PC-3 (cell line): ENCODE data around the gene MAST4. TPM values are rescaled to one million over a fixed set of nuclear protein-coding genes. Genes with fewer than 3 reads are reported as not detected.

Experiments used
- ATAC-seq: fragments of 200-7000 bp; cut with Tn5 transposase; 2 replicates; pipeline ENCODE4 v1.9.1; 2020; ENCODE audit warnings: mild to moderate bottlenecking, moderate library complexity
- BruUV-seq: library from RNA; stranded (reverse); fragments of 400-500 nt; replicated peaks from 2 replicates; lab custom pipeline; 2021; lab: Mats Ljungman, UMichigan
- CTCF ChIA-PET: fragments of 300-600 bp; sonication (Branson Sonifier 250); formaldehyde crosslinking; loops from one replicate; lab custom pipeline; 2022; ENCODE audit warnings: antibody characterized with exemption; lab: Charles Lee
- POLR2A ChIA-PET: fragments of 300-600 bp; sonication (Branson Sonifier 250); formaldehyde crosslinking; loops from one replicate; lab custom pipeline; 2022; ENCODE audit warnings: antibody characterized with exemption; ENCODE audit not compliant: unreplicated experiment; lab: Charles Lee
- DNase-seq: peaks from one replicate; pipeline ENCODE4 v3.0.0-alpha.2; 2015
- H2AFZ ChIP-seq: fragments of 300-600 bp; sonication (generic); 2 replicates; pipeline ENCODE4 v1.6.0; 2016; ENCODE audit warnings: antibody characterized with exemption, low read length
- H3F3A ChIP-seq: fragments of 300-600 bp; sonication (generic); one replicate; pipeline ENCODE4 v1.6.0; 2017; ENCODE audit warnings: antibody characterized with exemption, low read length, control low read depth, mild to moderate bottlenecking; ENCODE audit not compliant: unreplicated experiment
- H3K27ac ChIP-seq: fragments of 300-600 bp; sonication (generic); 2 replicates; pipeline ENCODE4 v1.5.1; 2016; ENCODE audit warnings: mild to moderate bottlenecking, low read length
- H3K27me3 ChIP-seq: fragments of 300-600 bp; sonication (generic); 2 replicates; pipeline ENCODE4 v1.6.1; 2016; ENCODE audit warnings: low read length, mixed read lengths
- H3K36me3 ChIP-seq: fragments of 300-600 bp; sonication (generic); 2 replicates; pipeline ENCODE4 v1.6.1; 2016; ENCODE audit warnings: low read depth, mixed run types, low read length, mixed read lengths
- H3K4me1 ChIP-seq: fragments of 300-600 bp; sonication (generic); 2 replicates; pipeline ENCODE4 v1.5.1; 2016; ENCODE audit warnings: low read length; ENCODE audit not compliant: insufficient read depth
- H3K4me2 ChIP-seq: fragments of 300-600 bp; sonication (generic); 2 replicates; pipeline ENCODE4 v1.6.0; 2016; ENCODE audit warnings: low read length
- H3K4me3 ChIP-seq: fragments of 300-600 bp; sonication (generic); 2 replicates; pipeline ENCODE4 v1.5.1; 2016; ENCODE audit warnings: mild to moderate bottlenecking, low read length, mixed read lengths
- H3K79me2 ChIP-seq: fragments of 300-600 bp; sonication (generic); 2 replicates; pipeline ENCODE4 v1.6.1; 2017; ENCODE audit warnings: low read length, mixed read lengths
- H3K9ac ChIP-seq: fragments of 300-600 bp; sonication (generic); 2 replicates; pipeline ENCODE4 v1.6.0; 2016; ENCODE audit warnings: mild to moderate bottlenecking, low read length
- H3K9me2 ChIP-seq: fragments of 300-600 bp; sonication (generic); replicated peaks from 2 replicates; pipeline ENCODE4 v1.6.1; 2016; ENCODE audit warnings: mixed run types, low read length, mixed read lengths
- H3K9me3 ChIP-seq: fragments of 300-600 bp; sonication (generic); 2 replicates; pipeline ENCODE4 v1.6.1; 2016; ENCODE audit warnings: low read length, mixed read lengths
- H4K20me1 ChIP-seq: fragments of 300-600 bp; sonication (generic); 2 replicates; pipeline ENCODE4 v1.6.1; 2016; ENCODE audit warnings: low read length, mixed read lengths
- EZH2 ChIP-seq: fragments of 300-600 bp; sonication (generic); IDR thresholded peaks from one replicate; pipeline ENCODE4 v1.6.1; 2017; ENCODE audit warnings: antibody characterized with exemption, mild to moderate bottlenecking, low read length; ENCODE audit not compliant: unreplicated experiment
- EZH2phosphoT487 ChIP-seq: fragments of 300-600 bp; sonication (generic); IDR thresholded peaks from 2 replicates; pipeline ENCODE4 v1.6.1; 2018; ENCODE audit warnings: mild to moderate bottlenecking, antibody characterized with exemption, low read length, borderline replicate concordance
- intact Hi-C: fragments of 100-400 bp; cut with micrococcal nuclease; formaldehyde crosslinking; loops from 2 replicates; pipeline ENCODE4 v1.9.0; 2023
- total RNA-seq: library from RNA; depleted of rRNA; stranded (reverse); fragments of >200 nt; gene quantifications from 2 replicates; pipeline ENCODE4 v1.2.3, GENCODE V29; 2014
- TF ChIP-seq, protein P1 (sequence below): fragments of 300-600 bp; sonication (generic); conservative IDR thresholded peaks from 2 replicates; pipeline ENCODE4 v1.5.1; 2017; ENCODE audit warnings: antibody characterized with exemption, low read depth, mild to moderate bottlenecking, low read length

The MAST4 gene
- total RNA-seq, 1 experiment from 2014 or later = 7.9 TPM

- Histone ChIP-seq H3K27me3 (no peaks in the 10 kb centered on the region), H3F3A (no peaks in the 10 kb centered on the region), H3K4me2 (no peak overlapping the region), H3K36me3 (no peaks in the 10 kb centered on the region), H3K79me2 (no peaks in the 10 kb centered on the region), H3K9me2 (no peaks in the 10 kb centered on the region), H4K20me1 (no peaks in the 10 kb centered on the region), H3K9ac (no peak overlapping the region), H2AFZ (no peak overlapping the region), H3K4me3 (no peak overlapping the region), H3K9me3 (no peaks in the 10 kb centered on the region), H3K27ac (no peak overlapping the region), H3K4me1 (no peaks in the 10 kb centered on the region)
- ATAC-seq = no peak
- ChIA-PET POLR2A (no interaction called here), CTCF (no interaction called here)
- no peak for TF ChIP-seq EZH2
- TF ChIP-seq EZH2phosphoT487 = no peak
- TF ChIP-seq, protein P1, sequence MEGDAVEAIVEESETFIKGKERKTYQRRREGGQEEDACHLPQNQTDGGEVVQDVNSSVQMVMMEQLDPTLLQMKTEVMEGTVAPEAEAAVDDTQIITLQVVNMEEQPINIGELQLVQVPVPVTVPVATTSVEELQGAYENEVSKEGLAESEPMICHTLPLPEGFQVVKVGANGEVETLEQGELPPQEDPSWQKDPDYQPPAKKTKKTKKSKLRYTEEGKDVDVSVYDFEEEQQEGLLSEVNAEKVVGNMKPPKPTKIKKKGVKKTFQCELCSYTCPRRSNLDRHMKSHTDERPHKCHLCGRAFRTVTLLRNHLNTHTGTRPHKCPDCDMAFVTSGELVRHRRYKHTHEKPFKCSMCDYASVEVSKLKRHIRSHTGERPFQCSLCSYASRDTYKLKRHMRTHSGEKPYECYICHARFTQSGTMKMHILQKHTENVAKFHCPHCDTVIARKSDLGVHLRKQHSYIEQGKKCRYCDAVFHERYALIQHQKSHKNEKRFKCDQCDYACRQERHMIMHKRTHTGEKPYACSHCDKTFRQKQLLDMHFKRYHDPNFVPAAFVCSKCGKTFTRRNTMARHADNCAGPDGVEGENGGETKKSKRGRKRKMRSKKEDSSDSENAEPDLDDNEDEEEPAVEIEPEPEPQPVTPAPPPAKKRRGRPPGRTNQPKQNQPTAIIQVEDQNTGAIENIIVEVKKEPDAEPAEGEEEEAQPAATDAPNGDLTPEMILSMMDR = no peak
- no TSS peak for BruUV-seq
- intact Hi-C loops = no loop called here
- no peak for DNase-seq
These were observed 47.2 kb downstream of the MAST4 start for GRCh38 chr5:66643387-66643786.

GRCh38 chr5:66644111-66644510 lies 47.9 kb downstream of the MAST4 start:
- intact Hi-C loops = no loop called here
- CTCF ChIA-PET = no interaction called here
- DNase-seq (no peak), ATAC-seq (no peak)
- no peaks in the 10 kb centered on the region for H4K20me1 ChIP-seq
- no peaks in the 10 kb centered on the region for H3K36me3 ChIP-seq
- H3K27ac ChIP-seq = no peak overlapping the region
- no peaks in the 10 kb centered on the region for H3K79me2 ChIP-seq
- no peaks in the 10 kb centered on the region for H3K9me3 ChIP-seq
- no peak overlapping the region for H3K9ac ChIP-seq
- no peaks in the 10 kb centered on the region for H3K9me2 ChIP-seq
- H3K4me3 ChIP-seq = no peak overlapping the region
- H3K4me2 ChIP-seq = no peak overlapping the region
- no peaks in the 10 kb centered on the region for H3F3A ChIP-seq
- TF ChIP-seq EZH2 = no peak
- TF ChIP-seq EZH2phosphoT487 = no peak
- TF ChIP-seq, protein P1 = no peak
- POLR2A ChIA-PET = no interaction called here
- no peaks in the 10 kb centered on the region for H3K27me3 ChIP-seq
- no peak overlapping the region for H2AFZ ChIP-seq
- no TSS peak for BruUV-seq
- H3K4me1 ChIP-seq = no peaks in the 10 kb centered on the region

DNA sequence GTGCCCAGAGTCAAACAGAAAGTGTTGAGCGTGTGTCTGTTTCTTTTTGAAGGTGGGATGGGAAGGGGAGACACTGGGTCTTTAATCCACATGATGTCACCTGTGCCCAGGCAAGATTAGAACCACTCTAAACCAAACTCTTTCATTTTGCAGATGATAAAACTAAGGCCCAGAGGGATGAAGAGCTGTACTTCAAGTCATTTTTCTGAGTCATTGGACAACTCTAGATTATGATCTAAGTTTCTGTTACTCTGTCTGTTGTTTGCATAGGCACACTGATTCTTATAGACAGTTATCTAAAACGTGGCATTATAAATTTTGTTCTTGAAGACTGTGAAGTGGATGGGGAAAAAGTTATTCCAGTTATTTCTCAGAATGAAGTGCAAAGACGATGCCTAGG lies 48.8 kb downstream of the MAST4 start:
- H3K4me3 ChIP-seq = no peak overlapping the region
- ChIA-PET POLR2A (no interaction called here), CTCF (no interaction called here)
- ATAC-seq = no peak
- H3K79me2 ChIP-seq = no peaks in the 10 kb centered on the region
- no TSS peak for BruUV-seq
- no peaks in the 10 kb centered on the region for H4K20me1 ChIP-seq
- H3K36me3 ChIP-seq = no peaks in the 10 kb centered on the region
- no peak overlapping the region for H2AFZ ChIP-seq
- no peaks in the 10 kb centered on the region for H3K27me3 ChIP-seq
- H3F3A ChIP-seq = no peaks in the 10 kb centered on the region
- no peaks in the 10 kb centered on the region for H3K4me1 ChIP-seq
- no peaks in the 10 kb centered on the region for H3K9me2 ChIP-seq
- no peaks in the 10 kb centered on the region for H3K9me3 ChIP-seq
- intact Hi-C loops = no loop called here
- no peak overlapping the region for H3K27ac ChIP-seq
- no peak overlapping the region for H3K9ac ChIP-seq
- H3K4me2 ChIP-seq = no peak overlapping the region
- no peak for TF ChIP-seq EZH2phosphoT487
- TF ChIP-seq, protein P1 = no peak
- TF ChIP-seq EZH2 = no peak
- DNase-seq = no peak
